GM12878 (cell line): ENCODE results near the gene GFRA4. TPM values are rescaled to one million over a fixed set of nuclear protein-coding genes. Genes with fewer than 3 reads are reported as not detected.

Source experiments
- ATAC-seq: fragments of 200-7000 bp; cut with Tn5 transposase; 3 replicates; pipeline ENCODE4 v1.9.1; 2020; ENCODE audit warnings: mild to moderate bottlenecking, moderate library complexity
- BruUV-seq: library from RNA; stranded (reverse); fragments of 400-500 nt; replicated peaks from 2 replicates; lab custom pipeline; 2021; lab: Mats Ljungman, UMichigan
- CTCF ChIA-PET: fragments of 300-600 bp; sonication (Branson Sonifier 250); formaldehyde crosslinking; extraction: SDS; loops from one replicate; lab custom pipeline; 2021; ENCODE audit warnings: inconsistent platforms; lab: Yijun Ruan, JAX
- POLR2A ChIA-PET: fragments of 350-600 bp; formaldehyde crosslinking; extraction: SDS; loops from one replicate; lab custom pipeline; 2021; ENCODE audit warnings: inconsistent platforms; lab: Charles Lee
- RAD21 ChIA-PET: fragments of 300-600 bp; sonication (Branson Sonifier 250); formaldehyde crosslinking; loops from one replicate; lab custom pipeline; 2023; ENCODE audit warnings: antibody characterized with exemption; ENCODE audit not compliant: unreplicated experiment; lab: Charles Lee
- SMC1A ChIA-PET: fragments of 300-600 bp; sonication (Branson Sonifier 250); formaldehyde crosslinking; loops from one replicate; lab custom pipeline; 2023; ENCODE audit not compliant: unreplicated experiment, uncharacterized antibody; lab: Charles Lee
- DNase-seq: peaks from one replicate; pipeline ENCODE4 v3.0.0-alpha.2; 2011; ENCODE audit warnings: low read depth, low spot score
- FAIRE-seq: peaks from 3 replicates; lab custom pipeline; 2011; peaks lifted over from hg19 to GRCh38; lab: Jason Lieb, UNC
- H2AFZ ChIP-seq: 2 replicates; pipeline ENCODE4 v1.6.0; 2011; ENCODE audit warnings: low read depth, low read length, control low read depth; ENCODE audit not compliant: control insufficient read depth
- H3K27ac ChIP-seq: 2 replicates; pipeline ENCODE4 v1.5.1; 2011; ENCODE audit warnings: control low read depth; ENCODE audit not compliant: control insufficient read depth, insufficient read depth
- H3K27me3 ChIP-seq, 2 experiments: replicated peaks in 1 of 2; 2 replicates each; pipeline versions ENCODE4 v1.6.0 to v1.6.1; 2011; ENCODE audit warnings: low read length in 1 of 2; ENCODE audit not compliant: control insufficient read depth in 2 of 2, insufficient read depth in 2 of 2
- H3K36me3 ChIP-seq, 2 experiments: 2 replicates each; pipeline ENCODE4 v1.5.1; 2011; ENCODE audit warnings: low read length in 1 of 2; ENCODE audit not compliant: control insufficient read depth in 2 of 2, insufficient read depth in 2 of 2
- H3K4me1 ChIP-seq: 2 replicates; pipeline ENCODE4 v1.6.1; 2011; ENCODE audit warnings: mild to moderate bottlenecking, low read length, moderate library complexity, mixed read lengths; ENCODE audit not compliant: control insufficient read depth, insufficient read depth
- H3K4me2 ChIP-seq: 2 replicates; pipeline ENCODE4 v1.6.0; 2011; ENCODE audit warnings: control low read depth; ENCODE audit not compliant: control insufficient read depth, insufficient read depth
- H3K4me3 ChIP-seq: fragments of 200-600 bp; sonication (generic); 2 replicates; pipeline ENCODE4 v1.5.1; 2016
- H3K79me2 ChIP-seq: 2 replicates; pipeline ENCODE4 v1.6.0; 2011; ENCODE audit warnings: low read length; ENCODE audit not compliant: control insufficient read depth, insufficient read depth
- H3K9ac ChIP-seq: 2 replicates; pipeline ENCODE4 v1.8.0; 2011; ENCODE audit warnings: low read length, control low read depth, mixed read lengths; ENCODE audit not compliant: control insufficient read depth, insufficient read depth
- H3K9me3 ChIP-seq: replicated peaks from 3 replicates; pipeline ENCODE4 v1.5.1; 2011; ENCODE audit warnings: mild to moderate bottlenecking, low read length; ENCODE audit not compliant: control insufficient read depth, insufficient read depth
- H4K20me1 ChIP-seq: 2 replicates; pipeline ENCODE4 v1.6.0; 2011; ENCODE audit not compliant: control insufficient read depth, insufficient read depth
- ATF7 ChIP-seq: fragments of 450-650 bp; IDR thresholded peaks from 2 replicates; pipeline ENCODE4 v1.6.1; 2016; ENCODE audit warnings: low read depth, mild to moderate bottlenecking
- BMI1 ChIP-seq: fragments of 450-650 bp; IDR thresholded peaks from 2 replicates; pipeline ENCODE4 v1.6.1; 2016; ENCODE audit warnings: mild to moderate bottlenecking, moderate library complexity, borderline replicate concordance
- BRCA1 ChIP-seq: IDR thresholded peaks from 2 replicates; pipeline ENCODE4 v1.6.1; 2011; ENCODE audit warnings: low read depth, low read length, improper control_type of control experiment
- MYB ChIP-seq: fragments of 150-350 bp; IDR thresholded peaks from 2 replicates; pipeline ENCODE4 v1.6.1; 2014; ENCODE audit warnings: mild to moderate bottlenecking, low read depth, low read length, borderline replicate concordance
- NR2C2 ChIP-seq: IDR thresholded peaks from 2 replicates; pipeline ENCODE4 v1.6.1; 2011; ENCODE audit warnings: borderline replicate concordance, low read depth; ENCODE audit not compliant: control insufficient read depth, insufficient read length
- NR2F1 ChIP-seq: fragments of 450-650 bp; conservative IDR thresholded peaks from 2 replicates; pipeline ENCODE4 v1.6.1; 2017; ENCODE audit warnings: mild to moderate bottlenecking
- WRNIP1 ChIP-seq: IDR thresholded peaks from 2 replicates; pipeline ENCODE4 v1.6.1; 2011; ENCODE audit warnings: low read depth, low read length, improper control_type of control experiment, borderline replicate concordance
- ZSCAN29 ChIP-seq: fragments of 450-650 bp; IDR thresholded peaks from 2 replicates; pipeline ENCODE4 v1.6.1; 2017; ENCODE audit warnings: mild to moderate bottlenecking, moderate library complexity
- WGBS: methylation state at CpG from one replicate; pipeline ENCODE4 v1.1.6; 2016; ENCODE audit warnings: low lambda C conversion rate; ENCODE audit not compliant: insufficient replicate concordance, insufficient coverage; ENCODE audit errors: missing lambda C conversion rate; 5-methylcytosine and 5-hydroxymethylcytosine counted together
- in situ Hi-C: fragments of 300-500 bp; cut with MboI; formaldehyde crosslinking; loops from 9 replicates; pipeline ENCODE4 v1.14.3; 2018; ENCODE audit warnings: mixed read lengths
- intact Hi-C: fragments of 100-400 bp; cut with micrococcal nuclease; formaldehyde crosslinking; loops from one replicate; pipeline ENCODE4 v1.14.2; 2022; ENCODE audit not compliant: unreplicated experiment
- polyA plus RNA-seq, 11 experiments: library from polyadenylated mRNA; depleted of rRNA in 4 of 11; unstranded in 6 of 11; stranded (reverse) in 5 of 11; fragments of >200 nt; fragmentation: Nextera tagmentation in 4 of 11; fragmentation: Illumina TruSeq in 1 of 11; extraction: Ambion mirVana in 4 of 11; extraction: Trizol in 1 of 11; gene quantifications; 1 replicate in 1 of 11; 2 replicates in 10 of 11; pipeline versions ENCODE4 v1.2.1 to v1.2.3, GENCODE V29; 2011 to 2016; ENCODE audit warnings: inconsistent platforms in 2 of 11, missing spikeins in 2 of 11, low read depth in 1 of 11
- total RNA-seq, 4 experiments: library from RNA; depleted of rRNA in 3 of 4; stranded (reverse); fragments of >200 nt in 3 of 4; fragmentation: Illumina TruSeq in 1 of 4; extraction: Trizol in 1 of 4; gene quantifications; 2 replicates each; pipeline versions ENCODE4 v1.2.1 to v1.2.3, GENCODE V29; 2013 to 2021
- TF ChIP-seq, protein P1 (sequence below): fragments of 450-650 bp; conservative IDR thresholded peaks from 2 replicates; pipeline ENCODE4 v1.6.1; 2017; ENCODE audit warnings: mild to moderate bottlenecking, moderate library complexity
- TF ChIP-seq, protein P2 (sequence below): fragments of 450-650 bp; formaldehyde crosslinking; IDR thresholded peaks from 2 replicates; pipeline ENCODE4 v1.4.0; 2022; ENCODE audit warnings: mild to moderate bottlenecking, moderate library complexity

The GFRA4 gene
- total and polyA plus RNA-seq, 10 of the 15 experiments (the other 5 are each of a cell fraction or from before 2014, with no cell fraction given): 0.04 TPM; not detected in 9

DNA sequence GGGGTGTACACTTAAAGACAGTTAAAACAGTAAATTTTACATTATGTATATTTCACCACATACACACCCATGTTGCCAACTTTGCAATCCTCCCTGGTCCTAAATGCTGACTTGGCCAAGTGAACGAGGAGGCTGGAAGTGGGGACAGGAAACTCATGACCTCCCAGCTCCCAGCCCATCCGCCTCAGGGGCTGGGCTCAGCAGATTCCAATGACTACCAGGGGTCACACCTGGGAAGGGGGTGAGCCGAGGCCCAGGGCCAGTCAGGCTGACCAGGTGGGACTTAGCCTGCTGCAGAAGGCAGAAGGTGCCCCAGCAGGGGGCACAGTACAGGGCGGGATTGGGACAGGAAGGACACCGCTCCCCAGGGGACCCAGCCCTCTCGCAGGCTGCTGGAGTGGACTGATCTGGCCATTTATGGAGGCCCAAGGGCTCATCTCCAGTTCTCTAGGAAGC lies 46.8 kb upstream of the GFRA4 start:
- ChIA-PET SMC1A (interaction anchor here (0.5 to 2.4 kb wide), 3 partner anchors 33 to 162 kb away, joined by 3 to 22 read pairs (median 8); no protein-coding TSS in a partner anchor), CTCF (interaction anchor here (0.6 to 3.8 kb wide), 20 partner anchors 10 to 1628 kb away, joined by 3 to 51 read pairs (median 6); partner anchors contain the start of gene ADISSP), POLR2A (interaction anchor here (0.9 kb wide), 1 partner anchor 147 kb away, joined by 3 read pairs; no protein-coding TSS in a partner anchor), RAD21 (interaction anchor here (0.9 to 2.4 kb wide), 3 partner anchors 33 to 147 kb away, joined by 3 to 14 read pairs (median 13); no protein-coding TSS in a partner anchor)
- in situ Hi-C loops (no loop called here), intact Hi-C loops (loop anchor here (1.0 to 10.0 kb wide), 3 partner anchors 34 to 493 kb away; no protein-coding TSS in a partner anchor)
- ATAC-seq (peak; percentile 34; the same call in 2 of the 3 replicates), FAIRE-seq (no peak), DNase-seq (no peak)
- BruUV-seq: no TSS peak
- Histone ChIP-seq H3K79me2 (no peaks in the 10 kb centered on the region), H3K9ac (no peak overlapping the region), H3K9me3 (no peaks in the 10 kb centered on the region), H3K4me1 (peaks cover 5% of the 10 kb centered on the region), H3K27ac (no peak overlapping the region), H2AFZ (no peak overlapping the region), H4K20me1 (no peaks in the 10 kb centered on the region), H3K4me3 (no peak overlapping the region), H3K27me3 (peaks cover 0 to 2% of the 10 kb centered on the region in 2 experiments; a peak in 2 of 4 replicates), H3K36me3 (no peaks in the 10 kb centered on the region), H3K4me2 (no peak overlapping the region)
- 23% methylated on average over 6 of the region's 6 CpGs for WGBS
- no peak for TF ChIP-seq BMI1
- TF ChIP-seq NR2F1: no peak
- TF ChIP-seq WRNIP1: no peak
- no peak for TF ChIP-seq BRCA1
- TF ChIP-seq, protein P1, sequence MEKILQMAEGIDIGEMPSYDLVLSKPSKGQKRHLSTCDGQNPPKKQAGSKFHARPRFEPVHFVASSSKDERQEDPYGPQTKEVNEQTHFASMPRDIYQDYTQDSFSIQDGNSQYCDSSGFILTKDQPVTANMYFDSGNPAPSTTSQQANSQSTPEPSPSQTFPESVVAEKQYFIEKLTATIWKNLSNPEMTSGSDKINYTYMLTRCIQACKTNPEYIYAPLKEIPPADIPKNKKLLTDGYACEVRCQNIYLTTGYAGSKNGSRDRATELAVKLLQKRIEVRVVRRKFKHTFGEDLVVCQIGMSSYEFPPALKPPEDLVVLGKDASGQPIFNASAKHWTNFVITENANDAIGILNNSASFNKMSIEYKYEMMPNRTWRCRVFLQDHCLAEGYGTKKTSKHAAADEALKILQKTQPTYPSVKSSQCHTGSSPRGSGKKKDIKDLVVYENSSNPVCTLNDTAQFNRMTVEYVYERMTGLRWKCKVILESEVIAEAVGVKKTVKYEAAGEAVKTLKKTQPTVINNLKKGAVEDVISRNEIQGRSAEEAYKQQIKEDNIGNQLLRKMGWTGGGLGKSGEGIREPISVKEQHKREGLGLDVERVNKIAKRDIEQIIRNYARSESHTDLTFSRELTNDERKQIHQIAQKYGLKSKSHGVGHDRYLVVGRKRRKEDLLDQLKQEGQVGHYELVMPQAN: no peak
- no peak for TF ChIP-seq NR2C2
- TF ChIP-seq ATF7: no peak
- TF ChIP-seq, protein P2, sequence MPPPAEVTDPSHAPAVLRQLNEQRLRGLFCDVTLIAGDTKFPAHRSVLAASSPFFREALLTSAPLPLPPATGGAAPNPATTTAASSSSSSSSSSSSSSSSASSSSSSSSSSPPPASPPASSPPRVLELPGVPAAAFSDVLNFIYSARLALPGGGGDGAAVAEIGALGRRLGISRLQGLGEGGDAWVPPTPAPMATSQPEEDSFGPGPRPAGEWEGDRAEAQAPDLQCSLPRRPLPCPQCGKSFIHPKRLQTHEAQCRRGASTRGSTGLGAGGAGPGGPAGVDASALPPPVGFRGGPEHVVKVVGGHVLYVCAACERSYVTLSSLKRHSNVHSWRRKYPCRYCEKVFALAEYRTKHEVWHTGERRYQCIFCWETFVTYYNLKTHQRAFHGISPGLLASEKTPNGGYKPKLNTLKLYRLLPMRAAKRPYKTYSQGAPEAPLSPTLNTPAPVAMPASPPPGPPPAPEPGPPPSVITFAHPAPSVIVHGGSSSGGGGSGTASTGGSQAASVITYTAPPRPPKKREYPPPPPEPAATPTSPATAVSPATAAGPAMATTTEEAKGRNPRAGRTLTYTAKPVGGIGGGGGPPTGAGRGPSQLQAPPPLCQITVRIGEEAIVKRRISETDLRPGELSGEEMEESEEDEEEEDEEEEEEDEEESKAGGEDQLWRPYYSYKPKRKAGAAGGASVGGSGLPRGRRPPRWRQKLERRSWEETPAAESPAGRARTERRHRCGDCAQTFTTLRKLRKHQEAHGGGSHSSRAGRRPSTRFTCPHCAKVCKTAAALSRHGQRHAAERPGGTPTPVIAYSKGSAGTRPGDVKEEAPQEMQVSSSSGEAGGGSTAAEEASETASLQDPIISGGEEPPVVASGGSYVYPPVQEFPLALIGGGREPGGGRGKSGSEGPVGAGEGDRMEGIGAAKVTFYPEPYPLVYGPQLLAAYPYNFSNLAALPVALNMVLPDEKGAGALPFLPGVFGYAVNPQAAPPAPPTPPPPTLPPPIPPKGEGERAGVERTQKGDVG (CRISPR knock-in tag): no peak
- TF ChIP-seq ZSCAN29: no peak
- TF ChIP-seq MYB: no peak
